Stimulated activated CD4-positive, alpha-beta T cell treated with anti-CD3 and anti-CD28 coated beads, TNF-alpha, amount 100 ng/mL, for 24 hours (primary cell): Measurements from ENCODE around the gene SLCO1C1.
"Not testable (repeated sequence)": the region's sequence is repeated elsewhere in the genome, so short reads cannot be mapped to it uniquely, and the experiment has no call there.

ENCODE experiments used
- DNase-seq, 3 experiments: peaks; one replicate each; pipeline ENCODE4 v3.0.0-alpha.2; 2020; ENCODE audit warnings: low read depth in 3 of 3

SLCO1C1 gene

GRCh38 chr12:20695232-20695631 lies at the start of gene SLCO1C1:
Gene SLCO1C1, plus strand, starts transcription at chr12:20695332. Its CDS starts 4,245 bp downstream, at chr12:20699577.
- DNase-seq, result no peak

- no peak for DNase-seq
Measured at GRCh38 chr12:20646239-20646827, 48.8 kb upstream of the SLCO1C1 start.

GRCh38 chr12:20653871-20654270 lies 41.3 kb upstream of the SLCO1C1 start:
- DNase-seq, result no peak

GRCh38 chr12:20656600-20656999 lies 38.5 kb upstream of the SLCO1C1 start:
- DNase-seq, result no peak

- DNase-seq, result no peak
Measured at GRCh38 chr12:20657496-20657895, 37.6 kb upstream of the SLCO1C1 start.

GRCh38 chr12:20681334-20681733 lies 13.8 kb upstream of the SLCO1C1 start:
- DNase-seq, result no peak

- DNase-seq, result no peak
Measured at GRCh38 chr12:20696181-20696905, 1.2 kb downstream of the SLCO1C1 start.

- DNase-seq, result no peak
Measured at GRCh38 chr12:20701106-20701505, 6.0 kb downstream of the SLCO1C1 start.

GRCh38 chr12:20704860-20705259 lies 9.7 kb downstream of the SLCO1C1 start:
- DNase-seq, result no peak

GRCh38 chr12:20711846-20712245 lies 16.7 kb downstream of the SLCO1C1 start:
- DNase-seq, result no peak

- no peak for DNase-seq
Measured at GRCh38 chr12:20716037-20716436, 20.9 kb downstream of the SLCO1C1 start.

GRCh38 chr12:20716985-20717384 lies 21.9 kb downstream of the SLCO1C1 start:
- DNase-seq, result no peak

- DNase-seq, result no peak
Measured at GRCh38 chr12:20718294-20718693, 23.2 kb downstream of the SLCO1C1 start.

GRCh38 chr12:20722142-20722541 lies 27.0 kb downstream of the SLCO1C1 start:
- DNase-seq, result no peak

- no peak for DNase-seq
Measured at GRCh38 chr12:20731274-20731673, 36.1 kb downstream of the SLCO1C1 start.

GRCh38 chr12:20740972-20741371 lies 45.8 kb downstream of the SLCO1C1 start:
- DNase-seq, result no peak

- no peak for DNase-seq
Measured at GRCh38 chr12:20748198-20748597, 53.1 kb downstream of the SLCO1C1 start.

- no peak for DNase-seq
Measured at GRCh38 chr12:20751046-20751445, 55.9 kb downstream of the SLCO1C1 start.

- no peak for DNase-seq
Measured at GRCh38 chr12:20777420-20777819, 82.3 kb downstream of the SLCO1C1 start.

- no peak for DNase-seq
Measured at GRCh38 chr12:20778969-20779368, 83.8 kb downstream of the SLCO1C1 start.

GRCh38 chr12:20779971-20780370 lies 84.8 kb downstream of the SLCO1C1 start:
- DNase-seq, result not testable (repeated sequence)

- not testable (repeated sequence) for DNase-seq
Measured at GRCh38 chr12:20783796-20784357, 88.7 kb downstream of the SLCO1C1 start.

GRCh38 chr12:20792971-20793370 lies 97.8 kb downstream of the SLCO1C1 start:
- DNase-seq, result no peak
